Middle frontal gyrus (tissue), 1 donor: Measurements from ENCODE around the gene DIS3L2.

Experiments
- DNase-seq: peaks from one replicate; pipeline ENCODE4 v3.0.0-alpha.2; 2015; ENCODE audit warnings: low spot score; ENCODE audit errors: extremely low spot score

The DIS3L2 gene

DNA sequence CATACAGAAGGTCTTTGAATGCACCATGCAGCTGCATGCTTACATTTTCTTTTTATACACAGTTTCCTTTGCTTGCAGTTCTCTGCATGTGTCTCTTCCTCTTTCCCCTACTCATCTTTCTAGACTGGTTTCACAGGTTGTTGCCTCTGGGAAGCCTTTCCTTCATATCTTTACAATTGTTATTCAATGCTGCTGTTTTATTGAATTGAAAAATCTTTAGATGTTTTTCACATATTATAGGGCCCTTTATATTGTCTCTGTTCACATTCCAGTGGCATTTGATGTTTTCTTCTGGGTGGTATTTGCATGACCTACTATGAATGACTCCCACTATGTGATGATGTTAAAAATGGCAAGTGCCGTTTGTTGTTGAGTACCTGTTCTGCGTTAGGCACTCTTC is 91.1 kb downstream of the DIS3L2 start:
- no peak for DNase-seq

DNA sequence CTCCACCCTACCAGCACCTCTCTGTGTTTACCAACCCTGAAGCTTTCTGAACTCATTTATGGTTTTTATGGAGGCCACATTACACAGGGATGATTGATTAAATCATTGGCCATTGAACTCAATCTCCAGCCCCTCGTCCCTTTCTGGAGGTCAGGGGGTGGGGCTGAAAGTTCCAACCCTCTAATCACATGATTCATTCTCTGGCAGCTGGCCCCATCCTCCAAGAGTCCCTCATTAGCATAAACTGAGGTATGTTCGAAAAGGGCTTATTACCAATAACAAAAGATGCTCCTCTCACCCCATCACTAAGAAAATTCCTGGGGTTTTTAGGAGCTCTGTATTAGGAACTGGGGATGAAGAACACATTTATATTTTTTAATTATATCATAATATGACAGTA is 92.3 kb downstream of the DIS3L2 start:
- no peak for DNase-seq

DNA sequence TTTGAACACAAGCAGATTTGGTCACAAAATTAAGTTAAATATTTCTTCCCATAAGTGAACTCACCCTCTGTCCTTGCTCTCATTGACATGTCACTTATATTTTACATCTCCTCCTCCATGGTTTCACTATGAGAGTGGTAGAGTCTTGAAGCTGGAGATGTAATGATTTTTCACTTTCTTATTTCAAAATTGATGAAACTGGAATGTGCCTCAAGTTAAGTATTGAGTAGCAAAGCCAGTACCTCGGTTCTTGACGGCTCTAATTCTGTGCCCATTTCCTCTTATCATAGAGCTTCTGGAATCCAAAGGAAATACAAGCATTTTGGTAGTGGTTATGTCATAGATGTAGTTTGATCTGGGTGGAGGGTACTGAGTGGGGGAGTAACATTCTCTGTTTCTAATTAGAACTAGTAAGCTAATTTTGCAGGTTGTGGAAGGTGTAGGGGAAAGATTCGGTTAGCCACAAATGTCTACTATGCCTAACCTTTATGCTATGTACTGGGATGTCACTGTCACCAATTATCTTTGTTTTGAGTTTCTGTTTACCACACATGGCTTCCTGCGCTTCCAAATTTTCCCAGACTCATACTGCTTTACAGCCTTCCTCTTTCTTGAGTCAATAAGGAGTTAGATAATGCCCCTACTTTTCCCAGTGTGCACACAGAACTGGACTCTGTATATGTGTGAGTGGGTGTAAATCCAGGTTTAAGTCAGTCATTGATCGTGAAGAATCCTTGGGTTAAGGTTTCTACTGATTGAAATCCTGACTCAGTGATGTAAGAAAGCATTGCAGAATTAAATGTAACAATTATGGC is 96.8 kb downstream of the DIS3L2 start:
- no peak for DNase-seq

DNA sequence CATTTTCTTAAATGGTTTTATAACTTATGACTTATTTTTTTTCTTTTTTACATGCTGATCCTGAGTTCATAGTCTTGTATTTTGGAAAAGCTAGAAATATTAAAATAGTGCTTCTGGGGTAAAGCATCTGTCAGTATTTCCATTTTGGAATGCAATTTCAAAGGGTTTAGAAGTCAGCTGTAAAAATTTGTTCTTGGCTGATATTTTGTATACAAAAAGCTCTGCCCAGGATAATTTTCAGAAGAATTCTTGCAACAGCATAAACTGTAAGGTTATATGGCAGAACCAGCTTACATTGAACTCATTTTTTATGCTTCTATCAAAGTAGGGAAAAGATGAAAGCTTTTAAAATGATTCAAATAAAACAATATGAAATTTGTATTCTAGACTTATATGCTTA is 97.4 kb downstream of the DIS3L2 start:
- DNase-seq: no peak

DNA sequence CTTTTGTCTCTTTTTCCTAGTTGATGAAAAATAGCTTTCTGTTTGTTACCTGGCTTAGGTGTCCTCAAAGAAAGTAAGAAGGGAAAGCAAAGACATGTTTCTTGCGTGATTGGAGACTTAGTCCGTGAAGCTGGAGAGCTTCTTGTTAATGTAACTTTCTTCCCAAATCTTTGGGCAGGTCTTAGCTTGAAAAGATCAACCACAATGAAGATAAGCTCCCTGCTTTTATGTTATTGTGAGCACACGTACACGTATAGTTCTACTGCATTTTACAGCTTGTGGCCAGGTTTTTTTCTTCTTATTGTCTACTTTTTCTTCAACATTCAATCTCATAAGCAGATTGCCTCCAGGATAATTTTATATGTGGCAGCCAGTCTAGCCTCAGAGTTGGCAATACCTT is 99.8 kb downstream of the DIS3L2 start:
- no peak for DNase-seq

DNA sequence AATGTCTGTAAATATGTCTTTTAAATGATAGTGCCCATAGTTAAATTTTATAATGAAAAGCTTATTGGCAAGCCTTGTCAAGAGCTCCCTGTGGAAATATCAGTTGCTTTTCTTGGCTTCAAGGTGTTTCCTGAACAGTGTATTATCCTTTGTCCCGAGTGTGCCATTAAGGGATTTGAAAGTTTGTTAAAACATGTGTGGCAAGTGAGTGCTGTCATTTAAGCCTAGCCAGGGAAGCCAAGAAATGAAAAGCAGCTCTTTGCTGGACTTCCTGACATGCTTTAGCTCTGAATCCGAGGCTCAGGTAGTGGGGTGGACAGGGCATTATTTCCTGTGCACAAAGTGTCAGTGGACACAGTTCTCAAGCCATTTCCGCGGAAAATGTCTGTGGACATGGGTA is 111.5 kb downstream of the DIS3L2 start:
- DNase-seq: no peak

DNA sequence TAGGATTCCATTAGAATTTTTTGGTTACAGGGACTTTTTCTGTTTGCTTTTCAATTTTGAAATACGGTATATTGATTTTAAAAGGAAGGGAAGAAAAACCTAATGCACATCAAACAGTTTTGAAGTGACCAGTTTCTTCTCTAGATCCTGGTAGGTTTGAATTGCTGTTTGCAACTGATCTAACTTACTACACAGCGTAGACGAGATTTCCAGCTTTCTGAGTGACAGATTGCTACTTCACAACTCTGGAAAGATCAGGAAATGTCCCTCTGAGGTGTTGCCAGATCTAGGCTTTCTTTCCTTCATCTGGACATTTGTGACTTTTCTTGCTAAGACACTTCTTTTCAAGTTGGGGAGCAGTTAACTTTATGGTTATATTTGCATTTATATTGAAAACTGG is 112.2 kb downstream of the DIS3L2 start:
- DNase-seq: no peak

DNA sequence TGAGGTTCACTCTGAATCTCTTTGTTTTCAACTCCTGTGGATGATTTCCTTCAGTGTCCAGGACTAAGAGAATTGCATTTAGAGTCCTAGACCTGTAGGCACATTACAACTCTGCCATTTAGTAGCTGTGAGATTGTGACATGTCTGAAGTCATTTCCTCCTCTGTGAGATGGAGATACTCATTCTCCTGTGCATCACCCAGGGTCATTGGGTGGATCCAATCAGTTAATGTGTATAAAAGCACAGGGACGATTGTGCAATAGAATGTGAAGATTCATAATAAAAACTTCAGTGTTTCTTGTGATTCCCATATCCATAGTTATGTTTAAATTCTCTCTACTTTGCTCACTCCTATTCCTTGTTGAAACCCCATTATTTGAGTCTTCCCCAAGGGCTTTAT is 113.6 kb downstream of the DIS3L2 start:
- DNase-seq: no peak

DNA sequence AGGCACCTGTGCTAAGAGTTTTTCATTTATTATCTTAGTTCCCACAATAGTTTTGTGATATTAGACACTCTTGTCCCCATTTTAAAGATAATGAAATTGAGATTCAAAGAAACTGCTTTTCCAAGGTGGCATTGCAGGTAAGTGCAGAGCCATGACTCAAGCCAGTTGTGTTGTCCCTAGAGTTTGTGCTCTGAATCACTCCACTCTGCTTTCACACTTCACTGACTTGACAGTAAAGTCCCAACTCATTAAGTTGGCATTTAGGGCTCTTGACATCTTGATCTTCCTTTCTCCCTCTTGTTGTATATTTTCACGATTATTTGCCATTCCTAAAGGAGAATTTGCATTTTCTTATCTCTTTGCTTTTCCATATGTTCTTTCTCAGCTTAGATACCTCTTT is 114.3 kb downstream of the DIS3L2 start:
- DNase-seq: no peak

DNA sequence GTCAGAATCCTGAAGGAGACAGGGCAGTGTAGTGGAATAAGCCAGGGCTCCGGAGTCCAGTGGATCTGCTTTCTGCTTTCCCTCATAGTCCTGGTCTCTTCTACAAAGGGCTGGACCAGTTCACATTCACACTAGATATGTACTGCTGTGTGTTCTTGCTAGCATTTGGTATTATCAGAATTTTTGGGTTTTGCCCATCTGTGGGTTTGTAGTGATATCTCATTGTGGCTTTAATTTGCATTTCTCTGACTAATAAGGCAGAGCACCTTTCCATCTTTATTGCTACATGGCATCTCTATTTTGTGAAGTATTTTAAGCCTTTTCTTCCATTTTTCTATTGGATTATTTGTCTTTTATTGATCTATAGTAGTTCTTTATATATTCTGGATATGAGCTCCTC is 114.8 kb downstream of the DIS3L2 start:
- no peak for DNase-seq

DNA sequence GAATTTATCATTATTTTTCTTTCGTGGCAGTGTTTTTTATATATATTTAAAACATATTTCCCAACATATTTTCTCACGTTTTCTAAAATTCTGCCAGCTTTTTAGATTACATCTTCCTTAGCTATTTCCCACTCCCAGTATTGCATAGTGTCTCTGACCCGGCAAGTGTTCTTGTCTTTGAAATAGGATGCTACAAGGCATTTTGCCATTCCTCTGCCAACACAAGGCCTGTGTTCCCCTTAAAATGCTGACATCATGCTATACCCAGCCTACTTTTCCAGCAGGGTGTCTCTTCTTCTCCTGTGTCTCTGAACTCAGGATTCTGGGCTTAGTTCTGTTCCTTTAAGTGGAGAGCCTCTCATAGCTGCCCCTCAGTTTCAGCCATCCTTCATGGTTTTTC is 115.2 kb downstream of the DIS3L2 start:
- DNase-seq: no peak

DNA sequence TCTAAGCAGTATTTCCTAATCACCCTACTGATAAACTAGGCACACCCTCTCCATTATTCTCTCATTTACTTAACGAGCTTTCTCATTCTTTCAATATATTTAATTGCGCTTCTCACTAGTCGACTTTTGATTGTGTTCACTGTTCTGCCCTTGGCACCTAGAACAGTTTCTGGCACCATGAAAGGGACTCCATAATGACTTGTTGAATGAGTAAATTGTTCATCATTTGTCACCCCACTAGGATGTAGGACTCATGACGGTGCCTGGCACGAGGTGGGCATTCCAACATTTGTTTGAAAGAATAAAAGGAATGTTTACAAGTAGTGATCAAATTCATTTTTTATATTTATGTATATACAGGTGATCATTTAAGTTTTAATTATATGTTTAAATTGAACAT is 123.7 kb downstream of the DIS3L2 start:
- DNase-seq: no peak

DNA sequence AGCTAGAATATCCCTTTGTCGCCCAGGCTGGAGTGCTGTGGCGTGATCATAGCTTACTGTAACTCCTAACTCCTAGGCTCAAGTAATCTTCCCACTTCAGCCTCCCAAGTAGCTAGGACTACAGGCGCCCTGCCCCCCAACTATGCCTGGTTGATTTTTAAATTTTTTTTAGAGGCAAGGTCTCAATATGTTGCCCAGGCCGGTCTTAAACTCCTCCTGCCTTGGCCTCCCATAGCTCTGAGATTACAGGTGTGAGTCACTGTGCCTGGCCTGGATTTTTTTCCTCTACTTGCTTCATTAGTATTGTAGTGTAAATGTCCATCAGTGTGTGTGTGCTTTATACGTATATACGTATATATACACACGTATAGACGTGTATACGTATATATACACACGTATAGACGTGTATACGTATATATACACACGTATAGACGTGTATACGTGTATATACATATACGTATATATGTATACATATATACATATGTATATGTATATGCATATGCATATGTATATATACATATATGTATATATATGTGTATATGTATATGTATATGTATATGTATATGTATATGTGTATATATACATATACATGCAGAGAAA is 124.4 kb downstream of the DIS3L2 start:
- no peak for DNase-seq

DNA sequence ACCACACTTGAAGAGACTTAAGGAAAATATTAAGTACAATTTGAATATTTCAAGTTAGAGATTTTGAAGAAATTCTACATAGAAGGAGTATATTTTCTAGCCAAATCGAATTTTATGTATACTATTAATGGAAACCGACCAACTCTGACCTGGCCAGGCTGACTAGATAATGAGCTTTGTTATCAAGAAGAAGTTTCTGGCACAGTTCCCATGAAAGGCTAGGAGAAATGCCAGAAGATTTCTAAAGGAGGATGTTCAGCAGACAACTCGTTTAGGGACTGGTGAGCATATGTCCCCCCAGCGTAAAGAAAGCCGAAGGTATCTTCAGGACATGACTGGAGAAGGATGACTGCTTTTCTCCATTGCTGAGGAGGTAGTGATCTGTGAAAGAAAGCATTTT is 127.3 kb downstream of the DIS3L2 start:
- DNase-seq: no peak

DNA sequence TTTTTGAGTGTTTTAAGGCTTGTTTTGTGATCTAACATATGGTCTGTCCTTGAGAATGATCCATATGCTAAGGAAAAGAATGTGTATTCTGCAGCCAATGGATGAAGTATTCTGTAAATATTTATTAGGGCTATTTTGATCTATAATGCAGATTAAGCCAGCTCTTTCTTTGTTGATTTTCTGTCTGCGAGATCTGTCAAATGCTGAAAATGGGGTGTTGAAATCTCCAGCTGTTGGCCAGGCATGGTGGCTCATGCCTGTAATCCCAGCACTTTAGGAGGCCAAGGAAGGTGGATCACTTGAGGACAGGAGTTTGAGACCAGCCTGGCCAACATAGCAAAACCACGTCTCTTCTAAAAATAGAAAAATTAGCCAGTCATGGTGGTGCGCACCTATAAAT is 132.7 kb downstream of the DIS3L2 start:
- no peak for DNase-seq

DNA sequence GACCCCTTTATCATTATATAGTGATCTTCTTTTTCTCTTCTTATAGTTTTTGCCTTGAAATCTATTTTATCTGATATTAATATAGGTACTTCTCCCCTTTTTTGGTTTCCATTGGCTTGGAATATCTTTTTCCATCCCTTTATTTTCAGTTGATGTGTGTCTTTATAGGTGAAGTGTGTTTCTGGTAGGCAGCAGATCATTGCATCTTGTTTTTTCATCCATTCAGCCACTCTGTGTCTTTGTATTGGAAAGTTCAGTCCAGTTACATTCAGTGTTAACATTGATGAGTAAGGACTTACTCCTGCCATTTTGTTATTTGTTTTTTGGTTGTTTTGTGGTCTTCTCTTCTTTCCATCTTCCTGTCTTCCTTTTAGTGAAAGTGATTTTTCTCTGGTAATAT is 133.4 kb downstream of the DIS3L2 start:
- DNase-seq: no peak

DNA sequence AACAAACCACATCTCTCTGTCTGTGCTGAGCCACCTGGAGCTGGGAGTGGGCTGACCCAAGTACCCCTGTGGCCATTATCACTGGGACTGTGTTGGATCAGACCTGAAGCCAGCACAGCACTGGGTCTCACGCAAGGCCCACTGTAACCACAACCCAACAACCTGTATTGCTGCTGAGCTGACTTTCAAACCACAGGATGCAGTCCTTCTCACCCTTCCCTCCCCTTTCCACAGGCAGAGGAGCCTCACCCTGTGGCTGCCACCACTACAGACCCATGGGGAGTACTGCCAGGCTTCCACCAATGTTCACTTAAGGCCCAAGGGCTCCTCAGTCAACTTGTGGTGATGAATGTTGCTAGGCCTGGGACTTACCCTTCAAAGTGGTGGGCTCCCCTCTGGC is 135.7 kb downstream of the DIS3L2 start:
- no peak for DNase-seq

DNA sequence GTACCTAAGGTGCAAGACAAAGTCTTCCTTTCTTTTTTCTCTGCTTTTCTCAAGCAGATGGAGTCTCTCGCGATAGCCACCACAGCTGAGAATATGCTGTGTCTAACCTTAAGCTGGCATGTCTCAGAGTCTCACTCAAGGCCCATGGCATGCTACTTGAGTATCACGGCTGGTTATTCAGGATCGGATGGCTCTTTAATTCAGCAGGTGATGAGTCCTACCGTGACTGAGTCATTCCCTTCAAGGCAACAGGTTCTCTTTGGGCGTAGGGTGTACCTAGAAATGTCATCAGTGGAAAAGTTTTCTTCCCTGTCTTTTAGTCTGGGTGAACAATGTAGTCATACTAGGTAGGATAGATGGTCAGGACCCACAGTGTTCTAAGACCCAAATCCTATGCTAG is 136.2 kb downstream of the DIS3L2 start:
- DNase-seq: no peak

DNA sequence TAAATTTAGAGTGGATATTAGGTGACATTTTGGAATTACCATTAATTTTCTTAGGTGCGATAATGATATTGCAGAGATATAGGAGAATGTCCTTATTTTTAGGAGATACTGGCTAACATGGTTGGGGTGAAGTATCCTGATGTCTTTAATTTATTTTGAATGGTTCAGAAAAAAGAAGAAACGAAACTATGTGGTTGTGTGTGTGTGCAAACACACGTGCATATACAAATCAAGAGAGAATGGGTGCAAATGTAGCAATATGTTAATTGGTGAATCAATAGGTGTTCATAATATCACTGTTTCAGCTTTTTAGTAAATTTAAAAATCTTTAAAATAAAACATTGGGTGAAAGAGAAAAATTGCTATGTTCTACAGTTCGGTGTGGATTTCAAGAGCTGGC is 140.9 kb downstream of the DIS3L2 start:
- no peak for DNase-seq

DNA sequence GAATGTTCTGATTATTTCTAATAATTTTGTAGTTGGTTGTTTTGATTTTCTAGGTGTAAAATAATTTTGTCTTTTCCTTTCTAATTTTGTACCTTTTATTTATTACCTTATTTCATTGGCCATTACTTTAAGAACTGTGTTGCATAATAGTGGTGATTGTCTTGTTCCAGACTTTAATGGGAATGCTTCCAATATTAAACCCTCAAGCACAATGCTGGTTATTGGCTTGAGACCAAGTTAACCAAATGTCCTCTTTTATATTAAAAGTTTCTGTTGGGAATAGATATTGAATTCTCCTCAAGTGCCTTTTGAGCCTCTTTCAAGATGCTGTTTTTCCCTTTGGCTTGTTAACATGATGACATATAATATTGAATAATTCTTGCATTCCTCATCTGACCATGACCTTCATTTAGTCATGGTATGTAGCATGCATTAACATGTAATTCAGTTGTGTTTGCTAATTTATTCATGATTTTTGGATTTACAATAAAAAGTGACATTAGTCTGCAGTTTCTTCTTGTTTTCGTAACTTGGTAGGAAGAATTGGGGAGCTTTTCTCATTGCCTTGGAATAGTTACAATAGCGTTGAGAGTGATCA is 141.7 kb downstream of the DIS3L2 start:
- DNase-seq: no peak

DNA sequence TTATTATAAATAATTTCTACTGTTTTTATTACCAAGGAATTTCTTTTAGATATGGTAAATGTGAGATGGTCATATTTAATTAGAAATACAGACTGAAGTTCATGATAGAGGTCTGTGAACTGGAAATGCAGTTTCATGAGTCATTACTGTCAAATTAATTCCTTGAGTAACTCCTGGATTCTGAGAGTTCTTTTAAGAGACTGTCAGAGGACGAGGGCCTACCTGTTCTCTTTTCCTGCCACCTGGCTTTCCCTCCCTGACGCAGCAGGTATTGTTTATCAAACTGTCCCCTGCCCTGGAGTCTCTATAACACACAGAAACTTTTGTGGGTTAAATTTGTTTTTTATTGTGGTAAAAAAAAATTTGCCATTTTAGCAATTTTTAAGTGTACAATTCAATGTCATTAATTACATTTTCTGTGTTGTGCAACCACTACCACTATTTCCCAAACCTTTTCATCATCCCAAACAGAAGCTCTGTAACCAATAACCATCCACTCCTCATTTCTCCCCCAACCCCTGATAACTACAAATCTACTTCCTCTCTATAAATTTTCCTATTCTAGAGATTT is 142.6 kb downstream of the DIS3L2 start:
- no peak for DNase-seq

DNA sequence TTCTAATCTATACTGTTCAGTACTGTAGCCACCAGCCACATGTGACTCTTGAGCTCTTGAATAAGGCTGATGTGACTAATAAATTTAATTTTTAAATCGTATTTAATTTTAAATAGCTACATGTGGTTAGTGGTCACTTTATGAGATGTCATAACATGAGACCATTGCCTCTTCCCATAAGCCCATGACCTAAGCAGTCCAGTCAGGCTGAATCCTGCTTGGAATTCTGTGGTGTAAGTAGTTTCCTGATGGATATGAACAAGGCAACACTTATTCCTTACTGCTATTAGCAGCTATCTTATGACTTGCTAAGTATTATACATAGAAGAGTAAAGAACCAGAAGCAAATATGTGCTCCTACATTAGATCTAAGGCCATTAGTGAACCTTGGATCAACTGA is 150.0 kb downstream of the DIS3L2 start:
- DNase-seq: no peak

DNA sequence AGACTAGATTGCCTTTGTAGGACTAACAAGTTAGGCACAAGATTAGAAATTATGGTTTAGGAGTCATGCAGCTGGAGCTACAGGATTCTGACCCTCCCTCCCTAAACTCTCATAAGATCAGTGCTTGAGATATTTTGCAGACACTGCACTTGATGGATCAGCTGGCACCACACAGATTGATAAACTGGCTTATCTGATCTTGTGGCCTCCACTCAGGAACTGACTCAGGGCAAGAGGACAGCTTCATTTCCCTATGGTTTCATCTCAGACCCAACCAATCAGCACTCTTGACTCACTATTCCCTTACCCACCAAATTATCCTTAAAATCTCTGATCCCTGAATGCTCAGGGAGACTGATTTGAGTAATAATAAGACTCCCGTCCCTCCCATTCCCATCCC is 152.3 kb downstream of the DIS3L2 start:
- no peak for DNase-seq
